OCI-LY7 (cell line): ENCODE results near the gene TAGLN3.

ENCODE experiments used
- CTCF ChIP-seq: fragments of 200-600 bp; sonication (generic); conservative IDR thresholded peaks from 2 replicates; pipeline ENCODE4 v1.5.1; 2014; ENCODE audit warnings: mild to moderate bottlenecking, antibody characterized with exemption, low read length, moderate library complexity, mixed read lengths
- EZH2phosphoT487 ChIP-seq: fragments of 200-600 bp; sonication (generic); IDR thresholded peaks from 2 replicates; pipeline ENCODE4 v1.6.1; 2018; ENCODE audit warnings: low read depth, borderline replicate concordance, mild to moderate bottlenecking, mixed run types, antibody characterized with exemption, low read length, moderate library complexity, mixed read lengths

GRCh38 chr3:112032098-112032731 lies 33.5 kb downstream of the TAGLN3 start:
- TF ChIP-seq CTCF (no peak), EZH2phosphoT487 (no peak)
